ENCODE results near the gene ANKRD13B.
A peak's percentile ranks its signal among the peaks of the same experiment; 100 is the strongest.

GRCh38 chr17:29565643-29566472, 27.1 kb upstream of the ANKRD13B start:
- TF ChIP-seq CTCF (IDR thresholded peaks at IDR 0.05) (no peak), POLR2A (IDR thresholded peaks at IDR 0.05) (peak in 1 of 2 donors; percentile 14)

Data from Peyer's patch (tissue), 4 donors.